DLD1 (cell line): ENCODE data around the gene METTL13.

Experiments used
- in situ Hi-C: cut with HindIII; loops from 2 replicates; pipeline ENCODE4 v1.10.0; 2017; ENCODE audit warnings: low sequenced_read_pairs

Gene METTL13

DNA sequence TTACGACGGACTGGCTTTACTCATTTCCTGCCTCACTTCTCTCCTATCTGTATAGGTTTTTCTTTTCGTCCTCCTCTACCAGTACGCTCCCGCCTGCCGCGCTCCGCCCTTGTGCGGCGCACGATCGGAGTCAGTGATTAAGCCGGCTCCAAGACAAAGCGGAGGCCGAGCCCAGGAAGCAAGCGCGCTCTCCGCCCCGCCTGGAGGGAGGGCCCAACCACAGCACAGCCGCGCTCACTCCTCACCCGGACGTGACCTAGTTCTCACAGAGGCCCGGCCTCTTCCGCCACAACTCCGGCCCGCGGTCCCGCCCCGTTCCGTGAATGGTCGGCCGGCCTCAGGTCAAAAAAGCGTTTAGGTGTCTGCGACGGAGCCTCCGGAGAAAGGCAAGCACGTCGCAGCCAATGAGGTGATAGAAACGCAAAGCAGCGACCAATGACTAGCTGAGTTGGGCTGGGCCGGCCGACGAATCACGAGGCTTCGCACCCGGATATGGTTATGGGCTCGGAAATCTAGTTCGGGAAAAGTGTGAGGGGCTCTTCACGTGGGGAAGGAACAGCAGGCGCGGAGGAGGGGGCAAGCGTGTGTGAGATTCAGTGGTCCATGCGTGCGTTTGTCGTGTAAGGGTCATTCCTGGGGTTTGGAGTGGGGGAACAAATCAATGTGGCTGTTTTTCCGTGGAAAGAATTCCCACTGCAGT, at the start of gene METTL13:
Gene METTL13 (plus strand): TSS at position 485 of the 700 bp plus-strand sequence. CDS start 308 bp downstream, outside the sequence.
- in situ Hi-C loops = loop anchor here (25.0 kb wide), 1 partner anchor 631 kb away; the partner anchor contains the start of gene C1orf105

DNA sequence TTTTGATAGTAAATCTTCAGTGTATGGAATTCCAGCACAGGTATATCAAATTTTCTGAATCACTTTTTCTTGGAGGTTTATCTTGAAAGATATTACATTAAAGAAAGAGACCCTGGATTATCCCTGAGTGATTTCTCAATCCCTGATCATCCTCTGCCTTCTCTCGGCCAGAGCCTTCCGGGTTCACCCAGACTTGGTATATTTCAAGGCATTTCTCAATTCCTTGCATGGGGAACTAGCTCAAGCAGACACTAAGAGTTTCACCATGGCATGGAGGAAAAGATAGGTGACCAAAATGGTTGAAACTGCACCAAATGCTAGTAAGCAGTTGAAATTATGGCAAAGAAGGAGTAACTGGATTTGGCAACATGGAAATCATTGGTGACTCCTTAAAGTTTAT, 45.3 kb upstream of the METTL13 start:
- in situ Hi-C loops = no loop called here

GRCh38 chr1:171738911-171739310, 42.5 kb upstream of the METTL13 start:
- in situ Hi-C loops = no loop called here

DNA sequence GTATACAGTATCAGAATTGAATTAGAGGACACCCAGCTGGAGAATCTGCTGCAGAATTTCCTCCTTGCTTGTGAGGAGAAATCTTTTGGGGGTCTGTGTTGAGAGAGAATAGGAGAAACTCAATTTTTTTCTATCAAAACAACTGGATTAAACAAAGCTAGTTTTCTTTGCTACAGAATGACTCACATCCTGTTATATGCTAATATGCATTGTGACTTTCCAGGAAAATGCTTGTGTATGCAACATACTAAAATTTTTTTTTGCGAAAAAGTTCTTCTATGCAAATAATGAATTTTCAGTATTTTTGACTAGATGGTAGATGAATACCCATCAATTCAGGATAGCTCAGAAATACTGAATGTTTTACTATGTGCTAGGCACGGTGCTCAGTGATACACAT, 41.8 kb upstream of the METTL13 start:
- in situ Hi-C loops = no loop called here

DNA sequence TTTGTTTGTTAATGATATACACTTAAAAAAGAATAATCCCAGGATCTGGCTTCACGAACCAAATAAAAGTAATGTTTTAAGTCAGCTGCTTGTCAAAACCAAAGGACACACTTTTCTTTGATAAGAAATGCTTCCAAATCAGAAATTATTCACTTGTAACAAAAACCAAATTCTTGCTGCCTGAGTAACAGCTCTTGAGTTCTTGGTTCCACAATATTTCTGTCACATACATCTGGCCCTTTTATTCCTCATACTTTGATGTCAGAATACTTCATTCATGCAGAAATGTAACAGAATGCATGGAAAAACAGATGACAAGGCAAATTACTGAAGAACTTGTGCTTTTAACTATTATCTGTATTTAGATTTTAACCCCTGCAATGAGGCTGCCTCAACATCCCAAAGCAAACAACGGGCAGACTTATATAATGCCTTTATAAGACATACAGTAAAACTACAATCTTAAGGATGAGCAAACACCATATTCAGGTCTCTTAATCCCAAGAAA, 41.0 kb upstream of the METTL13 start:
- in situ Hi-C loops = no loop called here

GRCh38 chr1:171740987-171741871, 40.2 kb upstream of the METTL13 start:
- in situ Hi-C loops = no loop called here

- in situ Hi-C loops = no loop called here
Measured at GRCh38 chr1:171741872-171742576, 39.4 kb upstream of the METTL13 start, which contains the start of gene VAMP4. Gene VAMP4, minus strand, starts transcription at chr1:171742065. Its CDS starts 3,651 bp downstream, at chr1:171738414.

DNA sequence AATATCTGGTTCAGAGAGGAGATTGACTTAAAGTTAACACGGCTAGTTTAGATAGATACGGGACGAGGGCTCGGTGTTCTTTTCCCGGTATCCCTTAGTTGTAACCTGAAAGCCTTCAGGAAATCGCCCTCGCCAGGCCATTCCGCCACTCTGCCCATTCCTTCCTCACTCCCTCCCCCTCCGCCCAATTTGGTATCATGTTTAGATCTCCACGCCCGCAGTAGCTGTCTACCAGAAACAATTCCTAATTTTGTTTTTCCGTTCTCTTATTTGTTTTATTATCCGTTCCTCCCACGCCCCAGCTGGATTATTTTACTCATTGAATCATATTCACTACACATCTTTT, 38.9 kb upstream of the METTL13 start:
- in situ Hi-C loops = no loop called here

GRCh38 chr1:171743081-171743870, 38.2 kb upstream of the METTL13 start:
- in situ Hi-C loops = no loop called here

DNA sequence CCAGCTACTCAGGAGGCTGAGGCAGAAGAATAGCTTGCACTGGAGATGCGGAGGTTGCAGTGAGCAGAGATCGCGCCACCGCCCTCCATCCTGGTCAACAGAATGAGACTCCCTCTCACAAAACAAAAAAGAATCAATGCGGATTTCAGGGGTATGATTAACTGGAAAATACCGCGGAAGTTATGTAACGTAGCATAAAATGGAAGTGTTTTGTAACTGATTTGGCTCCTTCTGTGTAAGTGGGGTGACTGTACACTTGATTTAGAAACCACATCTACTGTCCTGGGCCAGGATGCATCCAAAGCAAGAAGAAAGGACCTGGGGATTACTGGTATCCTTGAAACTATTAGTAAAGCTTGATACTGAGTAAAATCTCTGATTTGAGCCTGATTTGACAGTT, 36.5 kb upstream of the METTL13 start:
- in situ Hi-C loops = no loop called here

GRCh38 chr1:171748651-171749050, 32.8 kb upstream of the METTL13 start:
- in situ Hi-C loops = no loop called here

DNA sequence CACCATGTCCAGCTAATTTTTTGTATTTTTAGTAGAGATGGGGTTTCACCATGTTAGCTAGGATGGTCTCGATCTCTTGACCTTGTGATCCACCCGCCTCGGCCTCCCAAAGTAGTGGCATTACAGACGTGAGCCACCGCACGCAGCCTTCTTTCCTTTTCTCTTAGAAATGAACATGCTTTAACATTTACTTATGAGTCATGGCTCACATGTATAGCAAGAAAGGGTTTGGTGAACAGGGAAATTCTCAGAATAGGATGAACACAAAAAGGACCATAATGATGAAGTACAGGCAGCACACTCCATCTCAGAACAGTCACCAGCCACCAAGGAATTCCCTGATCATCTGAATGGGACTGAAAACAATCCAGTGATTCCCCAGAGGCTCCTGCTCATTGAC, 30.2 kb upstream of the METTL13 start:
- in situ Hi-C loops = no loop called here

DNA sequence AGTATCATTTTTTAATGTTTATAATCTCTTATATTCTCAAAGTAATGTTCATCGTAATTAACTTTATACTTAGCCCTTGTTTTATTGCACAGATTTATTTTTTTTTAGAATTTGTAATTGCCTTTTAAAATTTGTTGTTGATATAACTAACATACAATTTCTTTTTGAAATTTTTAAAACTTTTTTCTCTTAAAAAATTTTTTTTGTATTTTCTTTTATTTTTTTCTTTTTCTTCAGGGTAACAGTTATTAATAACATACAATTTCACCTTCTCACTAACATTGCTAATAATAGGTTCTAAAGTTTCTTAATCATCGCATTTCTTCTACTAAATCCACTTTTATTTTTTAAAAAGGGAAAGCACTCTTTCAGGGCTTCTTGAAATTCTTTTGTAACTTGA, 28.3 kb upstream of the METTL13 start:
- in situ Hi-C loops = no loop called here

DNA sequence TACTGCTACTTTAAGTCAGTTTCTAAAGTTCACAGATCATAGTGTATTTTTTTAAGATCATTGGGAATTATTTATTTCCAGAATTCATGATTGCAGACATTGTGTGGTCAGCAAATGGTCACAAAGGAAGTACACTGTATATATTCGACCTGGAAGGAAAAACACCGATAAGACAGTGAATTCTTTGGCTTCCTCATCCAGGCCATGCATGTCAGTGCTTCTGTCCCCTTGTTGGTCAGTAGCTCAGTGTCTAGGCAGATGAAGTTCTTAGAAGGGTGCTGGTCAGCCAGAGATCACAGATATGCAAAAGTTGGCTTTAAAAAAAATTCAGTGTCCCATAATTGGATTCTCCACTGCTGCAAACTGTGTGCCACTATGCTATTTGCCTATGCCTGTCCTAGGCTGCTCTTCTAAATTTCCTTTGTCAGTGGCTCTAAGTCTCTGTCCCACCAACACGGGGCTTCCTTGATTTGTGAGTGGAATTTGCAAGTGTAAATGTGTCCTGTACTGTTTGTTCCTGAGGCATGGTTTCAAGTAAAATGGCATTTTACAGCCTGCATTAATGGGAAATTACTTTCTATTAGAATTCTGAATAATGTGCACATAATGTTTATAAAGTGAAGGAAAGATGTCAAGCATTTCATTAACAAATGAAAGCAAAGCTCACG, 27.6 kb upstream of the METTL13 start:
- in situ Hi-C loops = no loop called here

DNA sequence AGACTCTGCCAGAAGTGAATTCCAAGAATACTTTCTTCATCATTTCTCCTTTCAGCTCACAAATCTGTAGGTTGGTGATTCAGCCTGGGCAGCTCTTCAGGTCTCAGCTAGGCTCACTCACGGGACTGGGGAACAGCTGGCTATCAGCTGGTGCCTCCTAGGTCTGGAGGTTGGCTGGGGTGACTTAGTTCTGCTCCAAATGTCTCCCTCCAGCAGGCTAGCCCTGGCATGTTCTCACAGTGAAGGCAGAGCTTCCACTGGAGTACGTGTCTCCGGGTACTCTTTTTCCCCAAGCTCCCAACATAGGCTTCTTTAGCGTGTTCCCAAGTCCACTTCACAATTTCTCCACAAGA, 27.1 kb upstream of the METTL13 start:
- in situ Hi-C loops = no loop called here

DNA sequence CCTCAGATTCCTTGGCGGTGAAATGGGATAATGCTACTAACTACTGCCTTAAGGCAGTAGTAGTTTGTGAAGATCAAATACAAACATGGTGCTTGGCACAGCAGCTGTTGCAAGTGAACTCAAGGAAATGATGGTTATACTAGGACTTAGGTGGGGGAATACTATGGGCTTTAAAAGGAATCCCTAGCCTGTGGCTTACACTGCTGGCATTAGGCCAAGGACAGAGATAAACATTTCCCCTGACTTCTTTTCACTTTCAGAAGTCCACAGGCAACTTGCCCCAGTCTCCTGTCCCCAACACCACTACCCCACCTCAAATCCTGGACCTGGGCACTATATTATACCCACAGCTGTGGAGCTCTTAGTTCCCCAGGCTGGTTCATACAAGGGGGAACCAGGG, 26.5 kb upstream of the METTL13 start:
- in situ Hi-C loops = no loop called here

GRCh38 chr1:171756856-171757255, 24.6 kb upstream of the METTL13 start:
- in situ Hi-C loops = no loop called here

- in situ Hi-C loops = no loop called here
Measured at GRCh38 chr1:171758011-171758410, 23.4 kb upstream of the METTL13 start.

DNA sequence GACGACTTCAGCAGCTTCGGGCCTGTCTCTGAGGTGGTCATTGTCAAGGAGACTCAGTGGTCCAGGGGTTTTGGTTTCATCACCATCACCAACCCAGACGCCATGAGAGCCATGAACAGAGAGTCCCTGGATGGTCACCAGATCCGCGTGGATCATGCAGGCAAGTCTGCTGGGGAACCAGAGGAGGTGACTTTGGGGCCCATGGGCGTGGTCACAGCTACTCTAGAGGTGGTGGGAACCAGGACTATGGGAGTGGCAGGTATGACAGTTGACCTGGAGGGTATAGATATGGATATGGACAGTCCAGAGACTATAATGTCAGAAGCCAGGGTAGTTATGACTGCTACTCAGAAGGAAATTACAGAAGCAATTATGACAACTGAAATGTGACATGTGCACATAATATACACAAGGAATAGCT, 19.3 kb upstream of the METTL13 start:
- in situ Hi-C loops = no loop called here

DNA sequence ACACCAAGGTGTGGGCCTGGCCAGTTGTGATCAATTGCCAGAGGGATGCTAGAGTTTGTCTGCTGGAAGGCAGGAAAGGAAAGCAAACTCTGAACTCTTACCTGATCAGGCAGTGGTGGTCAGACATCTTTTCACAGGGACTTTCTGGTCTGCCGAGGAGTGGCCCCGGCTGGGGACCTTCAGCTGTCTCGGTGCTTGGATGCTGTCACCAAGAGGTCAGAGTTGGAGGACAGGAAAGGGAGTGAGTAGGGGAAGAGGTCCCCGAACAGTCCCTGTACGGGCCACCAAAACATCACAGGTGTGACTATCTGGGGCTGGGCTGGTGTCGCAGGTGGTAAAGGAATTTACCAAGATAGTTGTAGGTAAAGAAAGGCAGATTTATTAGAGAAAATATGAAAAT, 17.7 kb upstream of the METTL13 start:
- in situ Hi-C loops = no loop called here
